ENCODE data around the gene FOXD1.

GRCh38 chr5:73452215-73452614 lies 3.6 kb upstream of the FOXD1 start:
- no peak for TF ChIP-seq FOSL2 (IDR thresholded peaks at IDR 0.05)
- TF ChIP-seq FOSL2 (CRISPR knock-in tag; IDR thresholded peaks at IDR 0.05) = no peak
- no peak for TF ChIP-seq BHLHE40 (IDR thresholded peaks at IDR 0.05; ENCODE audit: low read depth, low read length)
- TF ChIP-seq CTCF (IDR thresholded peaks at IDR 0.05) = no peak
